GM12878 (cell line): ENCODE results near the gene PGLYRP2. TPM values are rescaled to one million over a fixed set of nuclear protein-coding genes. Genes with fewer than 3 reads are reported as not detected.

Experiments
- ATAC-seq: fragments of 200-7000 bp; cut with Tn5 transposase; 3 replicates; pipeline ENCODE4 v1.9.1; 2020; ENCODE audit warnings: mild to moderate bottlenecking, moderate library complexity
- BruUV-seq: library from RNA; stranded (reverse); fragments of 400-500 nt; replicated peaks from 2 replicates; lab custom pipeline; 2021; lab: Mats Ljungman, UMichigan
- CTCF ChIA-PET: fragments of 300-600 bp; sonication (Branson Sonifier 250); formaldehyde crosslinking; extraction: SDS; loops from one replicate; lab custom pipeline; 2021; ENCODE audit warnings: inconsistent platforms; lab: Yijun Ruan, JAX
- POLR2A ChIA-PET: fragments of 350-600 bp; formaldehyde crosslinking; extraction: SDS; loops from one replicate; lab custom pipeline; 2021; ENCODE audit warnings: inconsistent platforms; lab: Charles Lee
- RAD21 ChIA-PET: fragments of 300-600 bp; sonication (Branson Sonifier 250); formaldehyde crosslinking; loops from one replicate; lab custom pipeline; 2023; ENCODE audit warnings: antibody characterized with exemption; ENCODE audit not compliant: unreplicated experiment; lab: Charles Lee
- SMC1A ChIA-PET: fragments of 300-600 bp; sonication (Branson Sonifier 250); formaldehyde crosslinking; loops from one replicate; lab custom pipeline; 2023; ENCODE audit not compliant: unreplicated experiment, uncharacterized antibody; lab: Charles Lee
- DNase-seq: peaks from one replicate; pipeline ENCODE4 v3.0.0-alpha.2; 2011; ENCODE audit warnings: low read depth, low spot score
- FAIRE-seq: peaks from 3 replicates; lab custom pipeline; 2011; peaks lifted over from hg19 to GRCh38; lab: Jason Lieb, UNC
- H2AFZ ChIP-seq: 2 replicates; pipeline ENCODE4 v1.6.0; 2011; ENCODE audit warnings: low read depth, low read length, control low read depth; ENCODE audit not compliant: control insufficient read depth
- H3K27ac ChIP-seq: 2 replicates; pipeline ENCODE4 v1.5.1; 2011; ENCODE audit warnings: control low read depth; ENCODE audit not compliant: control insufficient read depth, insufficient read depth
- H3K27me3 ChIP-seq, 2 experiments: replicated peaks in 1 of 2; 2 replicates each; pipeline versions ENCODE4 v1.6.0 to v1.6.1; 2011; ENCODE audit warnings: low read length in 1 of 2; ENCODE audit not compliant: control insufficient read depth in 2 of 2, insufficient read depth in 2 of 2
- H3K36me3 ChIP-seq, 2 experiments: 2 replicates each; pipeline ENCODE4 v1.5.1; 2011; ENCODE audit warnings: low read length in 1 of 2; ENCODE audit not compliant: control insufficient read depth in 2 of 2, insufficient read depth in 2 of 2
- H3K4me1 ChIP-seq: 2 replicates; pipeline ENCODE4 v1.6.1; 2011; ENCODE audit warnings: mild to moderate bottlenecking, low read length, moderate library complexity, mixed read lengths; ENCODE audit not compliant: control insufficient read depth, insufficient read depth
- H3K4me2 ChIP-seq: 2 replicates; pipeline ENCODE4 v1.6.0; 2011; ENCODE audit warnings: control low read depth; ENCODE audit not compliant: control insufficient read depth, insufficient read depth
- H3K4me3 ChIP-seq: fragments of 200-600 bp; sonication (generic); 2 replicates; pipeline ENCODE4 v1.5.1; 2016
- H3K79me2 ChIP-seq: 2 replicates; pipeline ENCODE4 v1.6.0; 2011; ENCODE audit warnings: low read length; ENCODE audit not compliant: control insufficient read depth, insufficient read depth
- H3K9ac ChIP-seq: 2 replicates; pipeline ENCODE4 v1.8.0; 2011; ENCODE audit warnings: low read length, control low read depth, mixed read lengths; ENCODE audit not compliant: control insufficient read depth, insufficient read depth
- H3K9me3 ChIP-seq: replicated peaks from 3 replicates; pipeline ENCODE4 v1.5.1; 2011; ENCODE audit warnings: mild to moderate bottlenecking, low read length; ENCODE audit not compliant: control insufficient read depth, insufficient read depth
- H4K20me1 ChIP-seq: 2 replicates; pipeline ENCODE4 v1.6.0; 2011; ENCODE audit not compliant: control insufficient read depth, insufficient read depth
- CBX3 ChIP-seq: fragments of 200-600 bp; sonication (generic); IDR thresholded peaks from 2 replicates; pipeline ENCODE4 v1.6.1; 2016; ENCODE audit warnings: low read depth, borderline replicate concordance
- ETV6 ChIP-seq, 2 experiments: fragments of 450-650 bp in 1 of 2; IDR thresholded peaks in 1 of 2; conservative IDR thresholded peaks in 1 of 2; 2 replicates each; pipeline ENCODE4 v1.6.1; 2014; ENCODE audit warnings: antibody characterized with exemption in 1 of 2, borderline replicate concordance in 1 of 2, low read depth in 1 of 2, mild to moderate bottlenecking in 1 of 2, moderate library complexity in 1 of 2
- HDGF ChIP-seq: fragments of 450-650 bp; IDR thresholded peaks from 2 replicates; pipeline ENCODE4 v1.6.1; 2016; ENCODE audit warnings: antibody characterized with exemption
- IKZF1 ChIP-seq: fragments of 450-650 bp; conservative IDR thresholded peaks from 2 replicates; pipeline ENCODE4 v1.6.1; 2017; ENCODE audit warnings: antibody characterized with exemption, mild to moderate bottlenecking
- MLLT1 ChIP-seq: fragments of 450-650 bp; IDR thresholded peaks from 2 replicates; pipeline ENCODE4 v1.6.1; 2016; ENCODE audit warnings: mild to moderate bottlenecking
- NFIC ChIP-seq: IDR thresholded peaks from 2 replicates; pipeline ENCODE4 v1.6.1; 2012; ENCODE audit warnings: low read depth, mild to moderate bottlenecking, inconsistent platforms, low read length, moderate library complexity
- NR2C1 ChIP-seq: fragments of 450-650 bp; IDR thresholded peaks from 2 replicates; pipeline ENCODE4 v1.6.1; 2017; ENCODE audit warnings: antibody characterized with exemption, mild to moderate bottlenecking, moderate library complexity
- POLR2A ChIP-seq: IDR thresholded peaks from 2 replicates; pipeline ENCODE4 v1.6.1; 2011; ENCODE audit warnings: low read depth, mild to moderate bottlenecking, low read length
- RAD51 ChIP-seq: fragments of 450-650 bp; IDR thresholded peaks from 2 replicates; pipeline ENCODE4 v1.6.1; 2016; ENCODE audit warnings: moderate library complexity, mild to moderate bottlenecking, inconsistent platforms
- REST ChIP-seq: IDR thresholded peaks from 2 replicates; pipeline ENCODE4 v1.6.1; 2012; ENCODE audit warnings: mild to moderate bottlenecking, low read depth, low read length
- SPI1 ChIP-seq: IDR thresholded peaks from 2 replicates; pipeline ENCODE4 v1.6.1; 2011; ENCODE audit warnings: low read depth, mild to moderate bottlenecking, low read length, moderate library complexity, borderline replicate concordance; ENCODE audit not compliant: insufficient read depth
- SRF ChIP-seq, 2 experiments: IDR thresholded peaks; 2 replicates each; pipeline ENCODE4 v1.6.1; 2011; ENCODE audit warnings: low read depth in 2 of 2, low read length in 2 of 2, mild to moderate bottlenecking in 1 of 2, moderate library complexity in 1 of 2
- YY1 ChIP-seq: IDR thresholded peaks from 2 replicates; pipeline ENCODE4 v1.6.1; 2011; ENCODE audit warnings: low read depth, mild to moderate bottlenecking, low read length
- WGBS: methylation state at CpG from one replicate; pipeline ENCODE4 v1.1.6; 2016; ENCODE audit warnings: low lambda C conversion rate; ENCODE audit not compliant: insufficient replicate concordance, insufficient coverage; ENCODE audit errors: missing lambda C conversion rate; 5-methylcytosine and 5-hydroxymethylcytosine counted together
- in situ Hi-C: fragments of 300-500 bp; cut with MboI; formaldehyde crosslinking; loops from 9 replicates; pipeline ENCODE4 v1.14.3; 2018; ENCODE audit warnings: mixed read lengths
- intact Hi-C: fragments of 100-400 bp; cut with micrococcal nuclease; formaldehyde crosslinking; loops from one replicate; pipeline ENCODE4 v1.14.2; 2022; ENCODE audit not compliant: unreplicated experiment
- polyA plus RNA-seq, 11 experiments: library from polyadenylated mRNA; depleted of rRNA in 4 of 11; unstranded in 6 of 11; stranded (reverse) in 5 of 11; fragments of >200 nt; fragmentation: Nextera tagmentation in 4 of 11; fragmentation: Illumina TruSeq in 1 of 11; extraction: Ambion mirVana in 4 of 11; extraction: Trizol in 1 of 11; gene quantifications; 1 replicate in 1 of 11; 2 replicates in 10 of 11; pipeline versions ENCODE4 v1.2.1 to v1.2.3, GENCODE V29; 2011 to 2016; ENCODE audit warnings: inconsistent platforms in 2 of 11, missing spikeins in 2 of 11, low read depth in 1 of 11
- total RNA-seq, 4 experiments: library from RNA; depleted of rRNA in 3 of 4; stranded (reverse); fragments of >200 nt in 3 of 4; fragmentation: Illumina TruSeq in 1 of 4; extraction: Trizol in 1 of 4; gene quantifications; 2 replicates each; pipeline versions ENCODE4 v1.2.1 to v1.2.3, GENCODE V29; 2013 to 2021

Gene PGLYRP2
- total and polyA plus RNA-seq, 10 of the 15 experiments (the other 5 are each of a cell fraction or from before 2014, with no cell fraction given) = 0.15 to 0.48 (median 0.26) TPM; not detected in 5

- RAD21 ChIA-PET = no interaction called here
- POLR2A ChIA-PET = interaction anchor here (0.6 kb wide), 1 partner anchor 40 kb away, joined by 3 read pairs; no protein-coding TSS in a partner anchor
- TSS peak; percentile 8 for BruUV-seq
- no peaks in the 10 kb centered on the region; the same call in 2 of the 3 replicates for H3K9me3 ChIP-seq
- SMC1A ChIA-PET = no interaction called here
- H4K20me1 ChIP-seq = no peaks in the 10 kb centered on the region
- H3K27ac ChIP-seq = no peak overlapping the region
- ATAC-seq = peak; percentile 22; the same call in 1 of the 3 replicates
- CTCF ChIA-PET = no interaction called here
- no peak for TF ChIP-seq NR2C1
- TF ChIP-seq REST = no peak
- no peak for TF ChIP-seq ETV6 (conservative IDR thresholded peaks at IDR 0.05 in 1 of 2, IDR thresholded peaks at IDR 0.05 in 1 of 2; ENCODE audit: borderline replicate concordance in 1 of 2, low read depth in 1 of 2)
- TF ChIP-seq IKZF1 = no peak
- TF ChIP-seq POLR2A = peak; percentile 9; the same call in 1 of the 2 replicates
- no peak for TF ChIP-seq RAD51
- TF ChIP-seq HDGF = no peak
- no peak for TF ChIP-seq NFIC
- TF ChIP-seq CBX3 = no peak
- TF ChIP-seq MLLT1 = peak; percentile 92
- no peak for TF ChIP-seq SPI1
- peak in 1 of 2 experiments; percentile 70; a peak in 1 of 4 replicates for TF ChIP-seq SRF (IDR thresholded peaks at IDR 0.05; ENCODE audit: low read depth in 2 of 2, low read length in 2 of 2)
- peak; percentile 20; the same call in 1 of the 2 replicates for TF ChIP-seq YY1
- TF ChIP-seq, all 136 proteins: peak for 4
- Histone ChIP-seq H3K9ac (no peak overlapping the region), H3K4me2 (no peak overlapping the region), H3K27me3 (no peaks in the 10 kb centered on the region), H3K36me3 (peaks cover 14 to 46% of the 10 kb centered on the region in 2 experiments), H2AFZ (no peak overlapping the region), H3K4me3 (no peak overlapping the region), H3K79me2 (peaks cover 22% of the 10 kb centered on the region), H3K4me1 (peaks cover 10% of the 10 kb centered on the region)
- in situ Hi-C loops = loop anchor here (5.0 kb wide), 1 partner anchor 131 kb away; no protein-coding TSS in a partner anchor
- no peak for FAIRE-seq
- no peak for DNase-seq
- 94% methylated on average over 16 of the region's 16 CpGs for WGBS
- intact Hi-C loops = no loop called here
Observed at GRCh38 chr19:15426485-15427349, 52.6 kb downstream of the PGLYRP2 start.
